HuH-7.5 (cell line): ENCODE data around the gene ITGB4.

Source experiments
- DNase-seq: peaks from one replicate; pipeline ENCODE4 v3.0.0; 2011; ENCODE audit warnings: low spot score

The ITGB4 gene

GRCh38 chr17:75697651-75698291, 23.5 kb upstream of the ITGB4 start:
- no peak for DNase-seq

DNA sequence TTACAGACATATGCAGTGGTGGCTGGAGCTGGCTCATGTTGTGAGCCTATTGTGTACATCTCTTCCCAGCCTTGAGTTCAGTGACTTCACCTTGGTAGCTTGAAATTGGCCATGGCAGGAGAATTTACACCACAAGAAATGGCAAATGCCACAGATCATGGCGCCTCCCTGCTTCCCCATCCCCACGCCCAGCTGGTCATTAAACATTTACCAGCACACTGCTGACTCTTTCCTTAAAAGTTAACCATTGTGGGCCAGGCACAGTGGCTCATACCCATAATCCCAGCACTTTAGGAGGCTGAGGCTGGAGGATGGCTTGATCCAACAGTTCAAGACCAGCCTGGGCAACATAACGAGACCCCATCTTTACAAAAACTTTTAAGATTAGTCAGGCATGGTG, 22.6 kb upstream of the ITGB4 start:
- DNase-seq: no peak

GRCh38 chr17:75701288-75701687, 20.0 kb upstream of the ITGB4 start:
- DNase-seq: no peak

DNA sequence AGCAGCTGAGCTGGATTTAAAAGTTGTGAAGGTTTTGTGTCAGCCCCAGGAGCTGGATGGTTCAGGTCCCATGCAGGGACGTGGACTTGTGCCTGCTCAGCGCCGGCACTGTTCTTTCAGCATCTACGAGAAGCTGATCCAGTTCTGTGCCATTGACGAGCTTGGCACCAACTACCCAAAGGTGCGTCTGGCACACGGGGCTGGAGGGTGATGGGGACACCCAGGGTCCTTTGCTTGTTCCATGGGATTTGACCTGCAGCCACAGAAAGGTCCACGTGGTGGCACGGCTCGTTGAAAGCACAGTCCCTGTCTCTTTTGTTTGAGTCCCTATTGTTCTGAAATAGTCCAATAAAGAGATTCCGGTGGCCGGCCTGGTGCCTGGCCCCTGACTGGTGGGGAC, 18.1 kb upstream of the ITGB4 start:
- no peak for DNase-seq

DNA sequence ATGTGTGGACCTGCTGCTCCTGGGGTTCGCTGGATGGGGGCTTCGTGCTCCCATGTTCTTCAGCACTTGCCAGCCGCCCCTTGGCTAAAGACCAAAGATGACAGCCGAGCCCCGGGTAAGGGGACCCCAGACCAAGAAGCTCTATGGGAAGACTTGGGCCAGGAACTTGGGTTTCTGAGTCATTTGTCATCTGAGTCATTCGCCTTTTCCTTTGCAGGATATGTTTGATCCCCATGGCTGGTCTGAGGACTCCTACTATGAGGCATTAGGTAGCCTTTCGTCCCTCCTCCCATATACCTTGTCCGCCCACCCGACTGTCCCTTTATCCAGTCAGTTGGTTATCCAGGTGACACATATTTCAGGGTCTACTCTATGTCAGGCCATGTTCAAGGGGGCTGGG, 17.7 kb upstream of the ITGB4 start:
- DNase-seq: no peak

- DNase-seq: no peak
Observed at GRCh38 chr17:75704963-75705875, 16.0 kb upstream of the ITGB4 start.

GRCh38 chr17:75706042-75706728, 15.1 kb upstream of the ITGB4 start:
- DNase-seq: no peak

DNA sequence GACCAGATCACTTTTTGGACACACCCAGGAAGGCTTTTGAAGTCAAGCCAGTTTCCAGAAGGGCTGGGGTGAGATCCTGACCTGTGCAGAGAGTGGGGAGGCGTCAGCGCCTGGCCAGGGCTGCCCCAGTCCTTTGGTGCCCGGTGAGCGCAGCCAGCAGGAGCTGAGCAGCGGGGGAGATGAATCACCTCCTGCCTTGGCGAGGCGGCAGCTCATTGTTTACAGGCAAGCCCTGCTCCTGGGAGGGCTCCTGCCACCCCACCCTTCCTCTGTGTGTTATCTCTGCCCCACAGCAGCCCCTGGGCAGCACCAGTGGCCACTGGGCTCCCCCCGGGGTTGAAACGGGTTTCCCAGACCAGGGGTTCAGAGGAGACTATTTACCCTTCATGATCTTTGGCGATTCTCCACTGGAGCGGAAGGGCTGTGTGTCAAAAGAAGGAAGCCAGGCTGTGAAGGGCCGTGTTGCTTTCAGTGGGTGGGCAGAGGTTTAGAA, 14.1 kb upstream of the ITGB4 start:
- no peak for DNase-seq

- no peak for DNase-seq
Observed at GRCh38 chr17:75712446-75712845, 8.8 kb upstream of the ITGB4 start.

DNA sequence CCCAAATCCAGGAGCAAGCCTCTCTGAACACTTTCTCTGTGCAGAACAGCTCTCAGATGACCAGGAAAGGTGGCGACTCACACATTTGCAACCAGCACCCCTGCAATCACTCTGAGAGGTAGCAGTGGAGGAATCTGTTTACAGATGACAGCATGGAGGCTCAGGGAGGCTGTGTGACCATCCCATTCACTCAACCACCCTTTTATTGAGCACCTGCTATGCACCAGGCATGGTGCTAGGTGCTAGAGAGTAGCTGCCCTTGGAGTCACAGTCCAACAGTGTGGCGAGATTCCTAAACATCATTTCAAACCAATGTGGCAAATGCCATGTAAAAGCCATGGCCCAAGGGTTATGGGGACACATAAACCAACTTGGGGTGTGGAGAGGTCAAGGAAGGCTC, 1.5 kb upstream of the ITGB4 start:
- DNase-seq: no peak

- no peak for DNase-seq
Observed at GRCh38 chr17:75721463-75722011, 278 bp downstream of the ITGB4 start.

DNA sequence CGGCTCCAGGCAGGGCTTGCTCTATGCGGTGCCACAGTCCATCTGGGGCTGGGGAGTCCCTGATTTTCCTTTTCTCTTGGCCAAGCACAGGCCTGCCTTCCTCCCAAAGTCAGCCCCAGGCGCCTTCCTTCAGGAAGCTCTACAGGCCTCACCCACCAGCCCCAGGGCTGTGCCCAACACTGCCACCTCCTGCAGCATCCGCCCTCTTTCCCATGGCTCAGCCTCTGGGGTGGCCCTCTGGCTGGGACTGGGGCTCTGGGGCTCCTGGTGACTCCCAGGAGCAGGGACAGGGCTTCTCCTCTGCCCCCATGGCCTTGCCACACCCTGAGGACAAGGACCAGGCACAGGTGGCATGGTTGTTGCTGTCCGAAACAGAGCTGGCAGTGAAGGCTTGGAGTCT, 817 bp downstream of the ITGB4 start:
- DNase-seq: no peak

GRCh38 chr17:75722542-75723095, 1.4 kb downstream of the ITGB4 start:
- DNase-seq: no peak

DNA sequence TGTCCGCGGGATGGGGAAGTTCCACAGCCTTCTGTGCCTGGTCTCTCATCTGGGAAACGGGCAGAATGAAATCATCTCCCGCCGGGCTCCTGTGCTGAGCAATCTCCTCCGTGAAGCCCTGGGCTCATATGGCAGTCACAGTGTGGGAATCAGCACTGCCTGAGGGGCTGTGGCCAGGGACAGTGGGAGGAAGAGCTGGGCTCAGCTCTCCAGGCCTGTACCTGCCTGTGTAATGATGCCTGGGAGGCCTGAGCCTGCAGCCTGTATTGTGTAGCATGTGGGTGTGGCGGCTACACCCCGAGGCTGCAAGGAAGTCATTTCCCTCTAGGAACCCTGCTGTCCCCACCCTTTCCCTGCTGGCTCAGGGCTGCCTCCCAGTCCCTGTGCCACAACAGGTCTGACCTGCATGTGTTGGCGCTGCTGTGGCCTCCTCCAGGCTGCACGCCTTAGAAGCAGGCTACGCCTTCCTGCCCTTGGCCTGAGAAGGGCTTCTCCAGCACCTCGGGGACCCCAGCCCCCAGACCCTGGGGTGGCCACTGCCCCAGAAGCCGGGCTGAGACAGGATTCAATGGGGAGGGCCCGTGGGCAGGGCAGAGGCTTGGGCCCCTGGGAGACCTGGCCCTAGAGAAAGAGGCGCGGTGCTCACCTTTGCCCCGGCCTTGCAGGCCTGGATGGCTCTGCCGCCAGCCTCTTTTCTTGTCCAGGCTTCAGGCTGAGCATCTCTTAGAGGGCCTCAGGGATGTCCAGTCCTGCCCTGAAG, 2.1 kb downstream of the ITGB4 start:
- DNase-seq: peak; percentile 73

DNA sequence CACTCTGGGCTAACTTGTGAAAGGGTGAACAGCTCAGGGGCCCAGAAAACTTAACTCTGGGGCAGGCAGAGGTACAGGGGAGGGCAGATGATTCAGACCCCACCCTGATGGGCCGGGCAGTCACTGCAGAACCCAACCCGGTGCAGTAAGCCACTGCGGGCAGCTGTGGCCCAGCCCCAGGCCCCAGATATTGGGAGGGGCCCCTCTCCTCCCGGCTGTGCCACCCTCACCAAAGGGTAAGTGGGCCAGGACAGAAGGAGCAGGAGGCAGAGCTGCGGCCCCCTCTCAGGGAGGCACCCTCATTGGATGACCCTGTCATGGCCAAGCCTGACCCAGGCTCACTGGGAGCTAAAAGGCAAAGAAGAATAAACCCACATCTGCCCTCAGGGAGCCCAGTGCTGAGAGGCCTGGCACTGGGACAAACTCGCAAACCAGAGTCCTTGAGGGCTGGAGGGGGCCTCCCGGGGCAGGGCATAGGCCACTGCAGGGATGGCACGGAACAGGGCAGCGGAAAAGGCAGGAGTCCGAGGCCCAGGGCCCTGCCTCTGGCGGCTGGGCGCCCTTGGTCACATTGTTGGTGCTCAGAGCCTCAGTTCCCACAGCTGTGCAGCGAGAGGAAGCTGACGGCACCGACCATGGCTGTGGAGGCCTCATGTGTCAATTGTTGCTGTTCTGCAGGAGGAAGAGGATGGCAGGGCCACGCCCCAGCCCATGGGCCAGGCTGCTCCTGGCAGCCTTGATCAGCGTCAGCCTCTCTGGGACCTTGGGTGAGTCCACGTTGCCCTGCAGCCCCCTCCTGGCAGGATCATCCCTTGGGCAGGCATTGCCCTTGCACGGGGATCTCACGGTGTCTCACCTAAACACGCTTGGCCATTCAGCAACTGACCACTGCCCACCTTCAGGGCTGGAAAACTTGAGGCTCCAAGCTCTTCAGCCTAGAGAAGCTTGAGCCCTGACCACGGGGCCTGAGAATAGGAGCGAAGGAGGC, 3.1 kb downstream of the ITGB4 start:
- no peak for DNase-seq

GRCh38 chr17:75725504-75725903, 4.2 kb downstream of the ITGB4 start:
- no peak for DNase-seq

DNA sequence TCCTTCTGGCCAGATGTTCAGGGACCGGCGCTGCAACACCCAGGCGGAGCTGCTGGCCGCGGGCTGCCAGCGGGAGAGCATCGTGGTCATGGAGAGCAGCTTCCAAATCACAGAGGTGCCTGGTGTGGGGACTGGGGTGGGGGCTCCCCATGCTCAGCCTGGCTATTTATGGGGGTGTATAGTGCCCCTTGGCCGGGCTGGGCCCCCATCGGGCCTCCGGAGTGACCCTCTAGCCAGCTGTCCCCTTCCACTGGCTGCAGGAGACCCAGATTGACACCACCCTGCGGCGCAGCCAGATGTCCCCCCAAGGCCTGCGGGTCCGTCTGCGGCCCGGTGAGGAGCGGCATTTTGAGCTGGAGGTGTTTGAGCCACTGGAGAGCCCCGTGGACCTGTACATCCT, 6.1 kb downstream of the ITGB4 start:
- no peak for DNase-seq

DNA sequence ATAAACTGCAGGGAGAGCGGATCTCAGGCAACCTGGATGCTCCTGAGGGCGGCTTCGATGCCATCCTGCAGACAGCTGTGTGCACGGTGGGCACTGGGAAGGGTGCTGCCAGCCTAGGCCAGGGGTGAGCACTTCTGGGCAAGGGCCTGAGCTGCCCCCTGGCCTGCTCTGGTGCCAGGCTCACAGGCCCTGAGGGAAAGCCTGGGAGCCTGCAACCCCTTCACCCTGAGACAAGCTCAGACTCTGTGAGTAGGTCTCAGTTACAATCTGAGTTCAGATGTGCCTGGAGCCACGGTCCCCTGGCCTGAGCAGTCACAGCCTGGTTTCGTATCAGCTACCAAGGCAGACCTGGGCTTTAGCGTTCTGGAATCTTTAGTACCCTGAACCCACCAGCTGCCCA, 8.1 kb downstream of the ITGB4 start:
- no peak for DNase-seq

DNA sequence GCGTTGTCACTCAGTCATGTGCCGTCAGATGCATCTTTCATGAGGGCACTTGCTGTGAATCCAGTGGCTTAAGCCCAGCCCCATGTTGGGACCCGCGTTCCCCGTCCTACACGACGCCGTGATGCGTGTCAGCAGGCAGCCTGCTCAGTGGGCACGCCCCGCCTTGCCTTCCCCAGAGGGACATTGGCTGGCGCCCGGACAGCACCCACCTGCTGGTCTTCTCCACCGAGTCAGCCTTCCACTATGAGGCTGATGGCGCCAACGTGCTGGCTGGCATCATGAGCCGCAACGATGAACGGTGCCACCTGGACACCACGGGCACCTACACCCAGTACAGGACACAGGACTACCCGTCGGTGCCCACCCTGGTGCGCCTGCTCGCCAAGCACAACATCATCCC, 8.8 kb downstream of the ITGB4 start:
- DNase-seq: no peak

GRCh38 chr17:75731086-75731715, 9.9 kb downstream of the ITGB4 start:
- DNase-seq: no peak
